Measurements from ENCODE around the gene CSNK1A1. TPM values are rescaled to one million over a fixed set of nuclear protein-coding genes. Genes with fewer than 3 reads are reported as not detected.
A peak's percentile ranks its signal among the peaks of the same experiment; 100 is the strongest.

The CSNK1A1 gene
- polyA plus RNA-seq, 3 donors, result 75.7 to 131 (median 103) TPM

- Histone ChIP-seq H3K36me3 (replicated peaks in 1 of 2; ENCODE audit: control insufficient read depth in 1 of 2, insufficient read depth in 2 of 2, low read length in 2 of 2) (no peaks in the 10 kb centered on the region), H3K27me3 (ENCODE audit: control insufficient read depth in 2 of 2, insufficient read depth in 2 of 2, low read length in 2 of 2) (no peaks in the 10 kb centered on the region), H3K27ac (ENCODE audit: low read depth in 1 of 2, low read length in 2 of 2) (no peak overlapping the region), H3K9ac (ENCODE audit: insufficient read depth, low read length, poor library complexity, severe bottlenecking) (no peak overlapping the region), H2AFZ (ENCODE audit: insufficient read depth, low read depth, low read length, poor library complexity, severe bottlenecking) (no peak overlapping the region), H3K4me1 (ENCODE audit: control insufficient read depth in 1 of 2, insufficient read depth in 2 of 2, low read length in 2 of 2) (peaks cover 0 to 4% of the 10 kb centered on the region in 2 donors), H3K79me2 (ENCODE audit: insufficient read depth, low read length) (no peaks in the 10 kb centered on the region), H3K4me3 (replicated peaks in 1 of 3; ENCODE audit: low read depth in 2 of 3, low read length in 3 of 3) (no peak overlapping the region), H3K9me3 (replicated peaks in 1 of 2; ENCODE audit: control insufficient read depth in 1 of 2, insufficient read depth in 1 of 2, low read length in 2 of 2) (no peaks in the 10 kb centered on the region), H3K4me2 (replicated peaks; ENCODE audit: extremely low read depth, low read length, poor library complexity, severe bottlenecking) (no peak overlapping the region), H4K20me1 (ENCODE audit: insufficient read depth, low read length) (no peaks in the 10 kb centered on the region)
- Mint-ChIP-seq H3K4me1 (peaks cover 7% of the 10 kb centered on the region), H3K9me3 (peaks cover 0 to 2% (median 0%) of the 10 kb centered on the region in 7 donors), H3K27me3 (ENCODE audit: low read depth in 3 of 3) (peaks cover 0 to 4% (median 3%) of the 10 kb centered on the region in 3 donors), H3K4me3 (no peak overlapping the region), H3K36me3 (no peaks in the 10 kb centered on the region), H3K27ac (peak overlapping the region in 1 of 7 donors; percentile 27)
- DNase-seq, result no peak
- TF ChIP-seq, protein P1, sequence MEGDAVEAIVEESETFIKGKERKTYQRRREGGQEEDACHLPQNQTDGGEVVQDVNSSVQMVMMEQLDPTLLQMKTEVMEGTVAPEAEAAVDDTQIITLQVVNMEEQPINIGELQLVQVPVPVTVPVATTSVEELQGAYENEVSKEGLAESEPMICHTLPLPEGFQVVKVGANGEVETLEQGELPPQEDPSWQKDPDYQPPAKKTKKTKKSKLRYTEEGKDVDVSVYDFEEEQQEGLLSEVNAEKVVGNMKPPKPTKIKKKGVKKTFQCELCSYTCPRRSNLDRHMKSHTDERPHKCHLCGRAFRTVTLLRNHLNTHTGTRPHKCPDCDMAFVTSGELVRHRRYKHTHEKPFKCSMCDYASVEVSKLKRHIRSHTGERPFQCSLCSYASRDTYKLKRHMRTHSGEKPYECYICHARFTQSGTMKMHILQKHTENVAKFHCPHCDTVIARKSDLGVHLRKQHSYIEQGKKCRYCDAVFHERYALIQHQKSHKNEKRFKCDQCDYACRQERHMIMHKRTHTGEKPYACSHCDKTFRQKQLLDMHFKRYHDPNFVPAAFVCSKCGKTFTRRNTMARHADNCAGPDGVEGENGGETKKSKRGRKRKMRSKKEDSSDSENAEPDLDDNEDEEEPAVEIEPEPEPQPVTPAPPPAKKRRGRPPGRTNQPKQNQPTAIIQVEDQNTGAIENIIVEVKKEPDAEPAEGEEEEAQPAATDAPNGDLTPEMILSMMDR (IDR thresholded peaks at IDR 0.05), result no peak
- 50% methylated on average over 3 of the region's 6 CpGs for WGBS (ENCODE audit: insufficient coverage)
- intact Hi-C loops (cut with micrococcal nuclease), result no loop called here
Measured at GRCh38 chr5:149456597-149457392, 94.4 kb downstream of the CSNK1A1 start.

- no peak overlapping the region for H3K4me2 ChIP-seq (replicated peaks; ENCODE audit: extremely low read depth, low read length, poor library complexity, severe bottlenecking)
- H3K4me1 Mint-ChIP-seq, result peaks cover 7% of the 10 kb centered on the region
- WGBS (ENCODE audit: insufficient coverage), result 90% methylated on average over 13 of the region's 13 CpGs
Measured at GRCh38 chr5:149455889-149456409, 95.3 kb downstream of the CSNK1A1 start.

More at GRCh38 chr5:149455889-149456409, 95.3 kb downstream of the CSNK1A1 start:
- H3K9me3 Mint-ChIP-seq, result peaks cover 0 to 2% (median 0%) of the 10 kb centered on the region in 7 donors
- Histone ChIP-seq H3K27ac (ENCODE audit: low read depth in 1 of 2, low read length in 2 of 2) (no peak overlapping the region), H3K9me3 (replicated peaks in 1 of 2; ENCODE audit: control insufficient read depth in 1 of 2, insufficient read depth in 1 of 2, low read length in 2 of 2) (no peaks in the 10 kb centered on the region), H3K36me3 (replicated peaks in 1 of 2; ENCODE audit: control insufficient read depth in 1 of 2, insufficient read depth in 2 of 2, low read length in 2 of 2) (no peaks in the 10 kb centered on the region), H2AFZ (ENCODE audit: insufficient read depth, low read depth, low read length, poor library complexity, severe bottlenecking) (no peak overlapping the region), H3K9ac (ENCODE audit: insufficient read depth, low read length, poor library complexity, severe bottlenecking) (no peak overlapping the region), H3K79me2 (ENCODE audit: insufficient read depth, low read length) (no peaks in the 10 kb centered on the region), H3K4me3 (replicated peaks in 1 of 3; ENCODE audit: low read depth in 2 of 3, low read length in 3 of 3) (no peak overlapping the region), H4K20me1 (ENCODE audit: insufficient read depth, low read length) (no peaks in the 10 kb centered on the region), H3K27me3 (ENCODE audit: control insufficient read depth in 2 of 2, insufficient read depth in 2 of 2, low read length in 2 of 2) (no peaks in the 10 kb centered on the region), H3K4me1 (ENCODE audit: control insufficient read depth in 1 of 2, insufficient read depth in 2 of 2, low read length in 2 of 2) (peaks cover 0 to 4% of the 10 kb centered on the region in 2 donors)
- intact Hi-C loops (cut with micrococcal nuclease), result no loop called here
- H3K27me3 Mint-ChIP-seq (ENCODE audit: low read depth in 3 of 3), result peaks cover 0 to 4% (median 3%) of the 10 kb centered on the region in 3 donors
- no peaks in the 10 kb centered on the region for H3K36me3 Mint-ChIP-seq
- H3K27ac Mint-ChIP-seq, result peak overlapping the region in 1 of 7 donors; percentile 72
- no peak overlapping the region for H3K4me3 Mint-ChIP-seq
- no peak for DNase-seq
- TF ChIP-seq, protein P1 (IDR thresholded peaks at IDR 0.05), result no peak
